Measurements from ENCODE around the gene GNAI2.

DNA sequence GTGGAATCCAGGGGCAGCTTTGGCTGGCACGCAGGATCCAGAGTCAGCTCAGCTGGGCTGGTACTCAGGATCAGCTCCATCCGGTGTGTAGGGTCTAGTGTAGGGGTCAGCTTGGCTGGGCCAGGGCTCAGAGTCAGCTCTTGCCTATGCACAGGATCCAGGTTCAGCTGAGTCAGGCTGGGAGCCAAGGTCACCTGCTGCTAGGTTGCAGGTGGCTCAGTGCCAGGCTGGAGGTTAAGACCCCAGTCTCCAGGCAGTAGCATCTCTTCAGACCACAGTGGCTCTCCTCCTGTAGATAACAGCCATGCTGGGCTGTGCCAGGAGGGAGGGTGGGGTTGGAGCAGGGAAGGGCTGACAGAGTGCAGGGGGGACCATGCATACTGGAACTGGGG, 61.4 kb downstream of the GNAI2 start:
- TF ChIP-seq, protein P1, sequence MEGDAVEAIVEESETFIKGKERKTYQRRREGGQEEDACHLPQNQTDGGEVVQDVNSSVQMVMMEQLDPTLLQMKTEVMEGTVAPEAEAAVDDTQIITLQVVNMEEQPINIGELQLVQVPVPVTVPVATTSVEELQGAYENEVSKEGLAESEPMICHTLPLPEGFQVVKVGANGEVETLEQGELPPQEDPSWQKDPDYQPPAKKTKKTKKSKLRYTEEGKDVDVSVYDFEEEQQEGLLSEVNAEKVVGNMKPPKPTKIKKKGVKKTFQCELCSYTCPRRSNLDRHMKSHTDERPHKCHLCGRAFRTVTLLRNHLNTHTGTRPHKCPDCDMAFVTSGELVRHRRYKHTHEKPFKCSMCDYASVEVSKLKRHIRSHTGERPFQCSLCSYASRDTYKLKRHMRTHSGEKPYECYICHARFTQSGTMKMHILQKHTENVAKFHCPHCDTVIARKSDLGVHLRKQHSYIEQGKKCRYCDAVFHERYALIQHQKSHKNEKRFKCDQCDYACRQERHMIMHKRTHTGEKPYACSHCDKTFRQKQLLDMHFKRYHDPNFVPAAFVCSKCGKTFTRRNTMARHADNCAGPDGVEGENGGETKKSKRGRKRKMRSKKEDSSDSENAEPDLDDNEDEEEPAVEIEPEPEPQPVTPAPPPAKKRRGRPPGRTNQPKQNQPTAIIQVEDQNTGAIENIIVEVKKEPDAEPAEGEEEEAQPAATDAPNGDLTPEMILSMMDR (IDR thresholded peaks at IDR 0.05), result no peak
- no peak for TF ChIP-seq POLR2A (IDR thresholded peaks at IDR 0.05)

Data from adrenal gland (tissue), 5 donors.